SIG-M5 (cell line): ENCODE results near the gene AIG1.
"Not testable (repeated sequence)": the region's sequence is repeated elsewhere in the genome, so short reads cannot be mapped to it uniquely, and the experiment has no call there.

Source experiments
- DNase-seq: peaks from one replicate; lab custom pipeline; 2025; lab: John Stamatoyannopoulos, UW

The AIG1 gene

GRCh38 chr6:143058987-143059386, 1.7 kb upstream of the AIG1 start:
- no peak for DNase-seq

GRCh38 chr6:143059663-143060353, 881 bp upstream of the AIG1 start:
- DNase-seq, result no peak

- DNase-seq, result no peak
Measured at GRCh38 chr6:143060354-143060805, 309 bp upstream of the AIG1 start.

GRCh38 chr6:143061597-143062385, 1.1 kb downstream of the AIG1 start:
- no peak for DNase-seq

- no peak for DNase-seq
Measured at GRCh38 chr6:143062551-143062950, 1.9 kb downstream of the AIG1 start.

GRCh38 chr6:143063631-143064030, 2.9 kb downstream of the AIG1 start:
- no peak for DNase-seq

GRCh38 chr6:143064271-143064670, 3.6 kb downstream of the AIG1 start:
- no peak for DNase-seq

- DNase-seq, result no peak
Measured at GRCh38 chr6:143064951-143065683, 4.4 kb downstream of the AIG1 start.

GRCh38 chr6:143068001-143068400, 7.3 kb downstream of the AIG1 start:
- DNase-seq, result no peak

- DNase-seq, result no peak
Measured at GRCh38 chr6:143074101-143074500, 13.4 kb downstream of the AIG1 start.

GRCh38 chr6:143074670-143075318, 14.1 kb downstream of the AIG1 start:
- DNase-seq, result no peak

GRCh38 chr6:143078468-143079324, 18.0 kb downstream of the AIG1 start:
- no peak for DNase-seq

GRCh38 chr6:143079325-143079640, 18.6 kb downstream of the AIG1 start:
- DNase-seq, result no peak

GRCh38 chr6:143082274-143082673, 21.6 kb downstream of the AIG1 start:
- DNase-seq, result not testable (repeated sequence)

GRCh38 chr6:143084019-143084418, 23.3 kb downstream of the AIG1 start:
- DNase-seq, result not testable (repeated sequence)

GRCh38 chr6:143087335-143087734, 26.6 kb downstream of the AIG1 start:
- not testable (repeated sequence) for DNase-seq

- DNase-seq, result no peak
Measured at GRCh38 chr6:143087856-143088255, 27.2 kb downstream of the AIG1 start.

- no peak for DNase-seq
Measured at GRCh38 chr6:143090314-143091044, 29.8 kb downstream of the AIG1 start.

GRCh38 chr6:143092768-143093167, 32.1 kb downstream of the AIG1 start:
- DNase-seq, result no peak

- DNase-seq, result no peak
Measured at GRCh38 chr6:143093290-143093689, 32.6 kb downstream of the AIG1 start.

- no peak for DNase-seq
Measured at GRCh38 chr6:143096403-143096802, 35.7 kb downstream of the AIG1 start.
